ENCODE data around the gene VPS51.

VPS51 gene

GRCh38 chr11:65077451-65077850 is 18.6 kb upstream of the VPS51 start:
- no peak for DNase-seq

GRCh38 chr11:65078151-65078550 is 17.9 kb upstream of the VPS51 start:
- DNase-seq = peak; percentile 3

GRCh38 chr11:65078786-65079342 is 17.1 kb upstream of the VPS51 start:
- DNase-seq = no peak

GRCh38 chr11:65083134-65083833 is 12.7 kb upstream of the VPS51 start:
- DNase-seq = no peak

DNA sequence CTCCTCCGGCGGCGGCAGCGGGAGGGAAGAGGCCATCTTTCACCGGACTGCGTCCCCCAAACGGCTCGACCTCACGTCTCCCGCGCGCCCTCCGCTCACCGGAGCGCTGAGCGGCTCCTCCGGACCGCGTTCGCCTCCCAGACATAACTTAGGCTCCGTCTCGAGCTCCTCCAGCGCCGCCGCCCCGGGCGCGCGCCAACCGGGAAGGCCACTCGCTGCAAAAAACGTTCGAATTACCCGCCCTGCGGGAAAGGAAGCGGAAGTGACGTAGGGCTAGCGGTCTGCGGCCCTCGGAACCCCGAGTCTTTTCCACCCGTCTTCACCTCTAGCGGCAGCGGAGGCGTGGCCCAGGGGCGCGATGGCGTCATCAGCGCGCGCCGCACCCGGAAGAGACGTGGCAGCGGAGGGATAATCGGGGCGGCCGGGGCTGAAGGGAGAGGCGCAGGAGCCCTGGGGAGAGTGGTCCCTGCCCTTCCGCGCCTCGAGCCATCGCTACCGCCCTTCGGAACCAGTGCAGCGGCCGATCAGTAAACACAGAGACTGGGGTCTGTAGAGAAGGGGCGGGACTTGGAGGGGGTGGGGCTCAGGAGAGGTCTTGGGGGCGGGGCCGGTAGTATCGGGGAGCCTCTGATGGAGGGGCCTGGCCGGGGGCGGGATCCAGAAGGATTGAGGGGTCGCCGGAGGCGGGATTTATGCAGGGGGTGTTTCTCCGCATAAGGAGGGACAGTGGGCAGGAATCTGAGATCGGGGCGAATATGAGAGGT is 12.0 kb upstream of the VPS51 start, which contains the start of the genes CDCA5 and ZFPL1:
Gene CDCA5, minus strand, starts transcription at position 207 of the 764 bp plus-strand sequence. Its CDS starts 62 bp downstream, at position 145.
Gene ZFPL1, plus strand, starts transcription at position 389 of the 764 bp plus-strand sequence. CDS start 477 bp downstream, outside the sequence.
- DNase-seq = peak; percentile 95

DNA sequence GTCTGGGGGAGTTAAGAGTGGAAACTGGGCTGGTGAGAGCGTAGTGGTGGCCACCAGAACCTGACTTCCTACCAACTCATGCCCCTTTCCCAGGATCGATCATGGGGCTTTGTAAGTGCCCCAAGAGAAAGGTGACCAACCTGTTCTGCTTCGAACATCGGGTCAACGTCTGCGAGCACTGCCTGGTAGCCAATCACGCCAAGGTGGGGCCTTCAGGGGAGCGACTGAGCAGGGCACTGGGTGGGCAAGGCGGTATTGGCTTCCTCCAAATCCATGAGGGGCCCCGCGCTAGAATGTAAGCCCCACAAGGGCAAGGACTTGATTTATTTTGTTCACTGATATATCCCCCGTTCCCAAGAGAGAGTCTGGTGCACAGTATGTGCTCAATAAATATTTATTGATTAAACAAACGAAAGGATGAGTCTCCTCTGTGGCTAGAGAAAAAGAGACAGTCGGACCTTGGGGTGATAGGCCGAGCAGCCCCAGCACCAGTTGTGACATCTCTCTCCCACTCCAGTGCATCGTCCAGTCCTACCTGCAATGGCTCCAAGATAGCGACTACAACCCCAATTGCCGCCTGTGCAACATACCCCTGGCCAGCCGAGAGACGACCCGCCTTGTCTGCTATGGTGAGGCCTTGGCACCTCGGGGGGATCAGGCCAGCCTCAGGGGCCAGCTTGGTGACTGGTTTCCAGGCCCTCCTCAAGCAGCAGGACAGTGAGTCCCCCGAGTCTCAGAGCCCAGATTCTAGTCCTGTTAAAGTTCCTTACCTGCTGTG is 11.2 kb upstream of the VPS51 start:
- DNase-seq = no peak

DNA sequence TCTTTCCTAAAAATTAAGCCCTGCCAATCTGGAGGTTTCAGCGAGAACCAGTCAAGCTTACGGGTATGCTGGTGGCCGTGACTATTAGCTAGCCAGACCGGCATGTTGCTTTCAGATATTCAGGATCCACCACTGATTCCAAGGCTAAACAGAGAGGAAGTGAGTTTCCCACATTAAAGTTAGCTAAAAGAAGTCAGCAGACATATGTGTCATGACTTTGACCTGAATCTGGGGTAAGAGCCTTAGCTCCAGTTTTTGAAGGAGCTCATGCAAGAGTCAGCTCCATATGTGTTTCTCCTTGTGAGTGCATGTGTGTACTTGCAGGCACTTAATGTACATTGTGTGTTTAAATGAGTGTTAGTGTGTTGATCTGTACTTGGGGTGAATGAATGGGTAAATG is 10.6 kb upstream of the VPS51 start:
- DNase-seq = no peak

DNA sequence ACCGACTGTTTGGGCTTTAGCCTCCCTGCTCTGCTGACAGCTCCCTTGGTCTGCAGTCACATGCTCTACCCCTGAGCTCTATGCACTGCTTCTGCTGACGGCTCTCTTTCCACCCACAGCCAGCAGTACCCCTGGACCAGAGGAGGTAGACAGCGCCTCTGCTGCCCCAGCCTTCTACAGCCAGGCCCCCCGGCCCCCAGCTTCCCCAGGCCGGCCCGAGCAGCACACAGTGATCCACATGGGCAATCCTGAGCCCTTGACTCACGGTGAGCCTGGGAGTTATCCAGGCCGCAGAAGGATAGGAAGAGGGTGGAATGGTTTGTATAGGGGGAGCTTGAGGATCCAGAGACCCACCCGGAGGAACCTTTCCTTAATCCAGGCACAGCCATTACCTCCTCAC is 9.2 kb upstream of the VPS51 start:
- no peak for DNase-seq

GRCh38 chr11:65087216-65087615 is 8.8 kb upstream of the VPS51 start:
- DNase-seq = no peak

- no peak for DNase-seq
These were observed 8.2 kb upstream of the VPS51 start for GRCh38 chr11:65087827-65088226.

DNA sequence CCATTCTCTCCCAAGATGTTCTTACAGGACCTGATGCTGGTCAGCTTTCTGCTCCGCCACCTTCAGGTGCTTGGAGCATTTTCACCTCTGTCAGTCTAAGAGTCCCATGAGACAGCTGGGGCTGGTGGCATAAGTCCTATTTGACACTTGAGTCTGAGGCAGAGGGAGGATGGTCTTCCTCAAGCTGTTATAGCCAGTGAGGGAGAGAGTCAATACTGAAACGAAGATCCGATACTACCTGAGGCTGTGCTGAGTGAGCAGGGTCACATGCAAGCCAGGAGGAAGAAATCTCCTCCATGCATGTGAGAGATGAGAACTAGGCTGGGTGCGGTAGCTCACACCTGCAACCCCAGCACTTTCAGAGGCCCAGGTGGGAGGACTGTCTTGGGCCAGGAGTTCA is 6.4 kb upstream of the VPS51 start:
- DNase-seq = no peak

GRCh38 chr11:65090628-65091027 is 5.4 kb upstream of the VPS51 start:
- DNase-seq = no peak

- no peak for DNase-seq
These were observed 587 bp upstream of the VPS51 start for GRCh38 chr11:65095427-65095826.

DNA sequence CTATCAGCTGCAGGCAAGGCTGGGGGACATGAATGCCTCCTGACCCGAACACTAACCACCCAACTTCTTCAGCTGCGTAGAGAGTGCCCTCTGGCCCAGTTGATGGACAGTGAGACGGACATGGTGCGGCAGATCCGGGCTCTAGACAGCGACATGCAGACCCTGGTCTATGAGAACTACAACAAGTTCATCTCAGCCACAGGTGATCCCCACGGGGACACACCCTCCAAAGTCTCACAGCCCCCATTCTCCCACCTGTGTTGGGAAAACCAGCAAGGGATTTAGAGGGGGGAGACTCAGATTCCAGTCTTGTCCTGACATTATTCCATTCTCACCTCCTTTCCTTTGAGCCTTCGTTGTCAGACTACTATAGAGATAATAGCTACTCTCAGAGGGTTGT is 912 bp downstream of the VPS51 start:
- no peak for DNase-seq

DNA sequence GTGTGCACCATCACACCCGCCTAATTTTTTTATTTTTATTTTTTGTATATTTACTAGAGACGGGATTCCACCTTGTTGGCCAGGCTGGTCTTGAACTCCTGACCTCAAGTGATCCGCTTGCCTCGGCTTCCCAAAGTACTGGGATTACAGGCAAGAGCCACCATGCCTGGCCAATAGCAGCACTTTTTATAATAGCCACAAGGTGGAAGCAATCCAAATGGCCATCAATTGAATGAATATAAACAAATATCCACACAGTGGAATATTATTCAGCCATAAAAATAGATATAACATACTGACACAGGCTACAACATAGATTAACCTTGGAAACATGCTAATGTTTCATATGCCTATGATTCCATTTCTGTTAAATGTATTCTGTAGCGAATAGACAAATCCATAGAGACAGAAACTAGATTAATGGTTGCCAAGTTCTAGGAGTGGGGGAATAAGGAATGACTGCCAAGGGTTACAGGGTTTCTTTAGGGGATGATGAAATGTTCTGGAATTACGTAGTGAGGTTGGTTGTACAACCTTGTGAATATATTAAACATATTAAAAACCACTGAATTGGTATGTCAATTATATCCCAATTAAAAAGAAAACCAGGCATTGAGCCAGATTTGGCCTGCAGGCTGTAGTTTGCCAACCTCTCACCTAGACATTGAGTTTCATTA is 4.8 kb downstream of the VPS51 start:
- DNase-seq = no peak

DNA sequence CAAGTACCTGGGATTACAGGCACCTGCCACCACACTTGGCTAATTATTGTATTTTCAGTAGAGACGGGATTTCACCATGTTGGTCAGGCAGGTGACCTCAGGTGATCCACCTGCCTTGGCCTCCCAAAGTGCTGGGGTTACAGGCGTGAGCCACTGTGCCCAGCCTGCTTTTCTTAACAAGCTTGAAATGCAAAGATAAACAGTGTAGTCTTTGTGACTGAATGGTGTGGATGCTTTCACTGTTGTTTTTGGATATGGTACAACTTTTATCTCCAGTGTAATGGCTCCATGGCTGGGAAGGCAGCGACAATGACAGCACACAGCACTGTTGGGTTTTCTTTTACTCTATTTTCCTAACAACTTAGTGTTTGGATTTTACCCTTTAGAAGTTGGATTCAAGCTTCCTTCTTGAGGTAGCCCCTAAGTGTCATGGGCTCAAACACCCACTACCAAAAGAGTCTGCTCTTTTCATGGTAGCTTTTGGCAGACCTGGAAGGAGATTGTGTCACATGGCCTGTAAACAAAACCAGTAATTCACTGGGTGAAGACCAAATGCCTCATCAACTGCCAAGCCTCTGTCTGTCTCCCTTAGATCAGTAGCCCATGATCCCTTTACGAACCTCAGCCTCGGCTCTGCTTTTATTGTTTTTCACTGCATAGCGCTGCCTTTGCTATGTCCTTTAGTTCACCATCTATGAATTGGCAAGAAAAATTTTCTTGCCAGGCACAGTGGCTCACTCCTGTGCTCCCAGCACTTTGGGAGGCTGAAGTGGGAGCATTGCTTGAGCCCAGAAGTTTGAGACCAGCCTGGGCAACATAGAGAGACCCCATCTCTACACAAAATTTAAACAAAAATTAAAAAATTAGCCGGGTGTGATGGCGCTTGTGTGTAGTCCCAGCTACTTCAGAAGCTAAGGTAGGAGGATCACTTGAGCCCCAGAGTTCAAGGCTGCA is 6.4 kb downstream of the VPS51 start:
- DNase-seq = no peak

DNA sequence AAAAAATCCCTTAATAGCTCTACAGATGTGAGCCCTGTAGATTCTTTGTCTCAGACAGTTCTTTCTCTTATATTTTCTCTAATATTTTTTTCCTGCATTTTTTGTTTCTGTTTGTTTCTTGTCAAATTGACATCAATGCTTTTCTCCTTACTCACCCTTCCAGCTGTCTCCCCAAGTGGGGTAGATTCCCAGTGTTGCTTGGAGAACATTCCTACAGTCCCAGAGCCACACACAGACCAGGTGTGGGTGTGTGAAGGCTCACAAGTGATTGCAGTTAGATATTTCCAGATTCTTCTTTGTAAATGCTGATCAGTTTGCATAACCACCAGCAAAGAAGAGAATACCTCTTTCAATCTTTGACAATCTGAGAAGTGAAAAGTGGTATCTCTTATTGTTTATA is 7.5 kb downstream of the VPS51 start:
- DNase-seq = no peak

DNA sequence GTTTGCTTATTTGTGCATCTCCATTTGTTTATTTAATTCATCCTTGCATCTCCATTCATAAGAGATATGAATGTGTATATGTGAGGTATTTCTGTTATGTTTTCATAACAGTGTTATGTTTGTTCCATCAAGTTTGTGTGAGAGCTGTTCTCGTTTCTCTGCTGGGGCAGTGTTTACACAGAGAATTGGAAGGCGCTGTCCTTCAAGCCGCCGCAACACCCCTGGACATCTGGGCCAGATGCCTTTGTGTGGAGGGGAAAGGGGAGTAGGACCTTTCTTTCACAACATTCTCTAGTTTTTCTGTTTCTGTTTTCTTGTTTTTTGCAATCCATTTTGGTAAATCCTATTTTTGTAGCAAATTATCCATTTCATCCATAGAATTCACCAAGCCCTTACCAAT is 8.6 kb downstream of the VPS51 start:
- no peak for DNase-seq

DNA sequence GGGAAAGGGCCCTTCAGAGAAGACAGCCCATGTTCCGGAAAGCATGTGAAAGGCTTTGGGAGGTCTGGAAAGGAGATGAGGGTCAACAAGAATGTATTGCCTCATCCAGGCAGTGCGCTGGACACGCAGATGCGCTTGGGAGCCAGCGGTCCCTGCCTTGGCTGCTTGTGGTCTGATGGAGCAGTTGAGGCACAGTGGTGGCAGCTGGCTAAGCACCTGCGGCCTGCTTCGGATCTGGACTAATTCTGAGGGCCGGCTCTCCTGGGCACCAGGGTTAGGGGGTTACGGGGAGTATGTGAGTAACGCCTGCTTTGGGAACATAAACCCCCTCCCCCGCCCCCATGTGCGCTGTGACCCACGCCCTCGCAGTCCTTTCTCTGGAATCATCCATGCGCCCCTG is 11.1 kb downstream of the VPS51 start:
- no peak for DNase-seq

- DNase-seq = no peak
These were observed 11.9 kb downstream of the VPS51 start for GRCh38 chr11:65107751-65108468.

All from NCI-H1105 treated with DMSO at 0.1 percent for 48 hours (cell line).